ENCODE measurements around the gene WNK1.

The WNK1 gene

DNA sequence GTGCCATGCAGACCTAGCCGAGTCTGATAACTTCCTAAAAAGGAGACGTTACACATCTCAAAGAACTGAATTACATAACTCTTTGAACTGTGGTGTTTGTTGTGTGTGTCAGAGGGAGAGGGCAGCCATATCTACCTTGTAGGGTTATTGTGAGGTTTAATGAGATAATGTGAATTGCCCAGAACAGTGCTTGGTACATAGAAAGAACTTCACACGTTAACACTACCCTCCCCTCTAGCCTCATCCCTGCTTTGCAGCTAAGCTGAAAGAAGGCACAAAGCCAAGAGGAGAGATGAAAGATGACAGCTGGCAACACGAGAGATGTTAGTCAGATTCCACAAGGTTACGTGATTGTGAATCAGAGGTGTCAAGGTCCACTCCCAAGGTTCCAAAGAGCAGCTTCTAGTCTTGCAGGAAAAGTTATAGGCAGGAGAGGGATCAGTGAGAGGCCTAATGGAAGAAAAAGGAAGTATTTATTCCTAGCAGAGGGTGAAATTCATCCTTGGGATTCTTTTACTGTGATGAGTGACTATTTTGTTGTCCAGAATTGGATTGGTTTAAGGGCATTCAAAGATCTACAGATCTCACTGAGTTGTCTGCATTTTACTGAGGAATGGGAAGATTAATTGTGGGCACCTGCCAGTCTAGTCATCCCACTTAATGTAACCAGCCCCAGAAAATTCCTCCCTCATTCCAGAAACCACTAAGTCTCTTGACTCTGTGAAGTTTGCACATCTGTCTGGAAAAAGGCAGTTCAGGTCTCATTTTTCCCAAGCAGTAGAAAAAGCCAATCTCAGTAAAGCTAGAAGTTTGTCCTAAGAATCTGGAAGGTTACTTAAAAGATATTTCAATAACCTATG is 25.9 kb upstream of the WNK1 start (continued):
- TF ChIP-seq ZNF423 (tag by site-specific recombination; IDR thresholded peaks at IDR 0.05), result no peak
- TF ChIP-seq SETDB1 (IDR thresholded peaks at IDR 0.05; ENCODE audit: insufficient read length, low read length), result no peak

DNA sequence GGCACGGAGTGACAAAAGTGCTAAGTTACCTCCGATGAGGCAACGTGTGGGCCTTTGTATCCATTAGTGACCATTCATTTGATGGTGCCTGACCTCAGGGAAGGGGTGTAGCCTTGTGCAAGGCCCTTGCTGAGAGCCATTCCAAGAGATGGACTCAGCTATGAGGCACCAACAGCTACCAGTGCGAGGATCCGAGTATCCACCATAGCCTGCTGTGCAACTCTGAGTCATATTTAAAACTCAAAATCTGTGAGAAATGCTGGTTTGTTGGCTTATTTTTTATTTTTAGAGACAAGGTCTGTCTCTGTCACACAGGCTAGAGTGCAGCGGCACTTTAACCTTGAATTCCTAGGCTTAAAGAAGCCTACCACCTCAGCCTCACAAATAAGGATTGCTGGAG is 25.1 kb upstream of the WNK1 start:
- H3K27ac ChIP-seq (ENCODE audit: extremely low read depth, low read depth, low read length), result no peak overlapping the region
- ChIA-PET POLR2A (no interaction called here), CTCF (interaction anchor here (0.9 to 2.4 kb wide), 3 partner anchors 23 to 79 kb away, joined by 3 to 11 read pairs (median 4); no protein-coding TSS in a partner anchor)
- H3K36me3 ChIP-seq (ENCODE audit: control insufficient read depth in 2 of 2, insufficient read depth in 1 of 2, low read length in 2 of 2), result no peaks in the 10 kb centered on the region
- H3K4me1 ChIP-seq (ENCODE audit: control insufficient read depth, insufficient read depth, low read length), result no peaks in the 10 kb centered on the region
- no peak overlapping the region for H3K4me3 ChIP-seq (ENCODE audit: low read depth, low read length)
- TF ChIP-seq ZNF248 (tag by site-specific recombination; IDR thresholded peaks at IDR 0.05) (no peak), ZNF501 (tag by site-specific recombination; IDR thresholded peaks at IDR 0.05) (no peak), ZNF626 (tag by site-specific recombination; IDR thresholded peaks at IDR 0.05) (no peak), ZIC2 (tag by site-specific recombination; IDR thresholded peaks at IDR 0.05) (no peak), ZNF184 (tag by site-specific recombination; IDR thresholded peaks at IDR 0.05) (no peak), ZXDB (tag by site-specific recombination; IDR thresholded peaks at IDR 0.05) (no peak), ZNF23 (tag by site-specific recombination; IDR thresholded peaks at IDR 0.05; ENCODE audit: borderline replicate concordance) (no peak), ZNF146 (tag by site-specific recombination; IDR thresholded peaks at IDR 0.05) (no peak), ZNF548 (tag by site-specific recombination; IDR thresholded peaks at IDR 0.05) (no peak), ZNF366 (tag by site-specific recombination; conservative IDR thresholded peaks at IDR 0.05) (no peak)
- TF ChIP-seq, protein P1, sequence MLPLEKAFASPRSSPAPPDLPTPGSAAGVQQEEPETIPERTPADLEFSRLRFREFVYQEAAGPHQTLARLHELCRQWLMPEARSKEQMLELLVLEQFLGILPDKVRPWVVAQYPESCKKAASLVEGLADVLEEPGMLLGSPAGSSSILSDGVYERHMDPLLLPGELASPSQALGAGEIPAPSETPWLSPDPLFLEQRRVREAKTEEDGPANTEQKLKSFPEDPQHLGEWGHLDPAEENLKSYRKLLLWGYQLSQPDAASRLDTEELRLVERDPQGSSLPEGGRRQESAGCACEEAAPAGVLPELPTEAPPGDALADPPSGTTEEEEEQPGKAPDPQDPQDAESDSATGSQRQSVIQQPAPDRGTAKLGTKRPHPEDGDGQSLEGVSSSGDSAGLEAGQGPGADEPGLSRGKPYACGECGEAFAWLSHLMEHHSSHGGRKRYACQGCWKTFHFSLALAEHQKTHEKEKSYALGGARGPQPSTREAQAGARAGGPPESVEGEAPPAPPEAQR (tag by site-specific recombination; IDR thresholded peaks at IDR 0.05), result no peak
- TF ChIP-seq, protein P2, sequence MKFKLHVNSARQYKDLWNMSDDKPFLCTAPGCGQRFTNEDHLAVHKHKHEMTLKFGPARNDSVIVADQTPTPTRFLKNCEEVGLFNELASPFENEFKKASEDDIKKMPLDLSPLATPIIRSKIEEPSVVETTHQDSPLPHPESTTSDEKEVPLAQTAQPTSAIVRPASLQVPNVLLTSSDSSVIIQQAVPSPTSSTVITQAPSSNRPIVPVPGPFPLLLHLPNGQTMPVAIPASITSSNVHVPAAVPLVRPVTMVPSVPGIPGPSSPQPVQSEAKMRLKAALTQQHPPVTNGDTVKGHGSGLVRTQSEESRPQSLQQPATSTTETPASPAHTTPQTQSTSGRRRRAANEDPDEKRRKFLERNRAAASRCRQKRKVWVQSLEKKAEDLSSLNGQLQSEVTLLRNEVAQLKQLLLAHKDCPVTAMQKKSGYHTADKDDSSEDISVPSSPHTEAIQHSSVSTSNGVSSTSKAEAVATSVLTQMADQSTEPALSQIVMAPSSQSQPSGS (tag by site-specific recombination; IDR thresholded peaks at IDR 0.05; ENCODE audit: low read depth), result no peak
- TF ChIP-seq, protein P3, sequence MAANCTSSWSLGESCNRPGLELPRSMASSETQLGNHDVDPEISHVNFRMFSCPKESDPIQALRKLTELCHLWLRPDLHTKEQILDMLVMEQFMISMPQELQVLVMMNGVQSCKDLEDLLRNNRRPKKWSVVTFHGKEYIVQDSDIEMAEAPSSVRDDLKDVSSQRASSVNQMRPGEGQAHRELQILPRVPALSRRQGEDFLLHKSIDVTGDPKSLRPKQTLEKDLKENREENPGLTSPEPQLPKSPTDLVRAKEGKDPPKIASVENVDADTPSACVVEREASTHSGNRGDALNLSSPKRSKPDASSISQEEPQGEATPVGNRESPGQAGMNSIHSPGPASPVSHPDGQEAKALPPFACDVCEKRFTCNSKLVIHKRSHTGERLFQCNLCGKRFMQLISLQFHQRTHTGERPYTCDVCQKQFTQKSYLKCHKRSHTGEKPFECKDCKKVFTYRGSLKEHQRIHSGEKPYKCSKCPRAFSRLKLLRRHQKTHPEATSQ (tag by site-specific recombination; IDR thresholded peaks at IDR 0.05), result no peak
- TF ChIP-seq, protein P4, sequence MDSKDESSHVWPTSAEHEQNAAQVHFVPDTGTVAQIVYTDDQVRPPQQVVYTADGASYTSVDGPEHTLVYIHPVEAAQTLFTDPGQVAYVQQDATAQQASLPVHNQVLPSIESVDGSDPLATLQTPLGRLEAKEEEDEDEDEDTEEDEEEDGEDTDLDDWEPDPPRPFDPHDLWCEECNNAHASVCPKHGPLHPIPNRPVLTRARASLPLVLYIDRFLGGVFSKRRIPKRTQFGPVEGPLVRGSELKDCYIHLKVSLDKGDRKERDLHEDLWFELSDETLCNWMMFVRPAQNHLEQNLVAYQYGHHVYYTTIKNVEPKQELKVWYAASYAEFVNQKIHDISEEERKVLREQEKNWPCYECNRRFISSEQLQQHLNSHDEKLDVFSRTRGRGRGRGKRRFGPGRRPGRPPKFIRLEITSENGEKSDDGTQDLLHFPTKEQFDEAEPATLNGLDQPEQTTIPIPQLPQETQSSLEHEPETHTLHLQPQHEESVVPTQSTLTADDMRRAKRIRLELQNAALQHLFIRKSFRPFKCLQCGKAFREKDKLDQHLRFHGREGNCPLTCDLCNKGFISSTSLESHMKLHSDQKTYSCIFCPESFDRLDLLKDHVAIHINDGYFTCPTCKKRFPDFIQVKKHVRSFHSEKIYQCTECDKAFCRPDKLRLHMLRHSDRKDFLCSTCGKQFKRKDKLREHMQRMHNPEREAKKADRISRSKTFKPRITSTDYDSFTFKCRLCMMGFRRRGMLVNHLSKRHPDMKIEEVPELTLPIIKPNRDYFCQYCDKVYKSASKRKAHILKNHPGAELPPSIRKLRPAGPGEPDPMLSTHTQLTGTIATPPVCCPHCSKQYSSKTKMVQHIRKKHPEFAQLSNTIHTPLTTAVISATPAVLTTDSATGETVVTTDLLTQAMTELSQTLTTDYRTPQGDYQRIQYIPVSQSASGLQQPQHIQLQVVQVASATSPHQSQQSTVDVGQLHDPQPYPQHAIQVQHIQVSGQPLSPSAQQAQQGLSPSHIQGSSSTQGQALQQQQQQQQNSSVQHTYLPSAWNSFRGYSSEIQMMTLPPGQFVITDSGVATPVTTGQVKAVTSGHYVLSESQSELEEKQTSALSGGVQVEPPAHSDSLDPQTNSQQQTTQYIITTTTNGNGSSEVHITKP (tag by site-specific recombination; IDR thresholded peaks at IDR 0.05), result no peak
- TF ChIP-seq, protein P5, sequence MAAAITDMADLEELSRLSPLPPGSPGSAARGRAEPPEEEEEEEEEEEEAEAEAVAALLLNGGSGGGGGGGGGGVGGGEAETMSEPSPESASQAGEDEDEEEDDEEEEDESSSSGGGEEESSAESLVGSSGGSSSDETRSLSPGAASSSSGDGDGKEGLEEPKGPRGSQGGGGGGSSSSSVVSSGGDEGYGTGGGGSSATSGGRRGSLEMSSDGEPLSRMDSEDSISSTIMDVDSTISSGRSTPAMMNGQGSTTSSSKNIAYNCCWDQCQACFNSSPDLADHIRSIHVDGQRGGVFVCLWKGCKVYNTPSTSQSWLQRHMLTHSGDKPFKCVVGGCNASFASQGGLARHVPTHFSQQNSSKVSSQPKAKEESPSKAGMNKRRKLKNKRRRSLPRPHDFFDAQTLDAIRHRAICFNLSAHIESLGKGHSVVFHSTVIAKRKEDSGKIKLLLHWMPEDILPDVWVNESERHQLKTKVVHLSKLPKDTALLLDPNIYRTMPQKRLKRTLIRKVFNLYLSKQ (tag by site-specific recombination; IDR thresholded peaks at IDR 0.05; ENCODE audit: borderline replicate concordance), result no peak
- no peaks in the 10 kb centered on the region for H3K9me3 ChIP-seq (ENCODE audit: control insufficient read depth, insufficient read depth, low read depth, low read length)

All from HEK293 (cell line).